ENCODE results near the gene SLC6A9. TPM values are rescaled to one million over a fixed set of nuclear protein-coding genes. Genes with fewer than 3 reads are reported as not detected.

The SLC6A9 gene
- total and polyA plus RNA-seq, 2 experiments from 2014 or later = 14.4 to 20.0 TPM

- H4K20me1 ChIP-seq (replicated peaks; ENCODE audit: insufficient read depth) = no peaks in the 10 kb centered on the region
- H3K27ac ChIP-seq (ENCODE audit: low read depth) = no peak overlapping the region
- H3K4me3 Mint-ChIP-seq = no peak overlapping the region; the same call in 2 of the 3 replicates
- DNase-seq (ENCODE audit: low spot score) (peak; percentile 87), ATAC-seq (peak; percentile 50)
- H3K36me3 ChIP-seq (ENCODE audit: insufficient read depth) = 0 out of 2 replicates have a peak, but pooled peaks cover under 1% of the 10 kb centered on the region
- 0 out of 2 replicates have a peak overlapping the region, but pooled peaks have one; percentile 27 for H3K4me2 ChIP-seq
- H3K4me1 Mint-ChIP-seq = peaks cover 33% of the 10 kb centered on the region
- H3F3A ChIP-seq (replicated peaks; ENCODE audit: low read depth) = peaks cover 18% of the 10 kb centered on the region
- no peak overlapping the region; the same call in 1 of the 2 replicates for H3K27ac Mint-ChIP-seq
- H3K27me3 Mint-ChIP-seq (ENCODE audit: insufficient read depth, low read depth, poor library complexity) = peaks cover 38% of the 10 kb centered on the region
- peaks cover 7% of the 10 kb centered on the region; the same call in 1 of the 2 replicates for H3K27me3 ChIP-seq (ENCODE audit: insufficient read depth)
- peaks cover 20% of the 10 kb centered on the region for H3K36me3 Mint-ChIP-seq (ENCODE audit: low read depth)
- peaks cover 10% of the 10 kb centered on the region for H3K4me1 ChIP-seq (ENCODE audit: insufficient read depth)
- H3K79me2 ChIP-seq (replicated peaks; ENCODE audit: insufficient read depth) = no peaks in the 10 kb centered on the region
- no peaks in the 10 kb centered on the region for H3K9me2 ChIP-seq (ENCODE audit: insufficient read depth)
- H3K4me3 ChIP-seq = no peak overlapping the region
- no peaks in the 10 kb centered on the region for H3K9me3 Mint-ChIP-seq
- TF ChIP-seq JUNB (IDR thresholded peaks at IDR 0.05; ENCODE audit: unreplicated experiment) (no peak), CTCF (conservative IDR thresholded peaks at IDR 0.05; ENCODE audit: low read depth in 2 of 2) (peak; percentile 59 to 85), EZH2phosphoT487 (IDR thresholded peaks at IDR 0.05; ENCODE audit: unreplicated experiment) (no peak), ZNF114 (CRISPR knock-in tag; IDR thresholded peaks at IDR 0.05) (no peak), STAT1 (IDR thresholded peaks at IDR 0.05; ENCODE audit: unreplicated experiment) (no peak), CREB1 (CRISPR knock-in tag; IDR thresholded peaks at IDR 0.05; ENCODE audit: low read depth) (peak; percentile 24; the same call in 1 of the 2 replicates), EZH2 (IDR thresholded peaks at IDR 0.05; ENCODE audit: low read depth, unreplicated experiment) (no peak), REST (IDR thresholded peaks at IDR 0.05; ENCODE audit: unreplicated experiment) (no peak), POLR2AphosphoS5 (IDR thresholded peaks at IDR 0.05; ENCODE audit: low read depth) (peak; percentile 32), NANOG (IDR thresholded peaks at IDR 0.05; ENCODE audit: borderline replicate concordance) (no peak), ZNF462 (CRISPR knock-in tag; IDR thresholded peaks at IDR 0.05) (no peak), ZNF331 (CRISPR knock-in tag; IDR thresholded peaks at IDR 0.05; ENCODE audit: low read depth) (no peak)
- TF ChIP-seq, protein P1, sequence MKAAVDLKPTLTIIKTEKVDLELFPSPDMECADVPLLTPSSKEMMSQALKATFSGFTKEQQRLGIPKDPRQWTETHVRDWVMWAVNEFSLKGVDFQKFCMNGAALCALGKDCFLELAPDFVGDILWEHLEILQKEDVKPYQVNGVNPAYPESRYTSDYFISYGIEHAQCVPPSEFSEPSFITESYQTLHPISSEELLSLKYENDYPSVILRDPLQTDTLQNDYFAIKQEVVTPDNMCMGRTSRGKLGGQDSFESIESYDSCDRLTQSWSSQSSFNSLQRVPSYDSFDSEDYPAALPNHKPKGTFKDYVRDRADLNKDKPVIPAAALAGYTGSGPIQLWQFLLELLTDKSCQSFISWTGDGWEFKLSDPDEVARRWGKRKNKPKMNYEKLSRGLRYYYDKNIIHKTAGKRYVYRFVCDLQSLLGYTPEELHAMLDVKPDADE (IDR thresholded peaks at IDR 0.05) = no peak
- H2AFZ ChIP-seq = no peak overlapping the region
These were observed 36.2 kb downstream of the SLC6A9 start for GRCh38 chr1:43994794-43995790.

All from GM23338 (cell line).